IMR-90 (cell line): ENCODE data around the gene SV2B. TPM values are rescaled to one million over a fixed set of nuclear protein-coding genes. Genes with fewer than 3 reads are reported as not detected.

ENCODE experiments used
- ATAC-seq: fragments of 200-7000 bp; cut with Tn5 transposase; 2 replicates; pipeline ENCODE4 v1.9.1; 2020; ENCODE audit warnings: low read depth, mild to moderate bottlenecking, moderate library complexity
- BruUV-seq: library from RNA; stranded (reverse); fragments of 400-500 nt; replicated peaks from 2 replicates; lab custom pipeline; 2021; lab: Mats Ljungman, UMichigan
- CTCF ChIA-PET: fragments of 300-600 bp; formaldehyde crosslinking; extraction: SDS; loops from one replicate; lab custom pipeline; 2021; ENCODE audit warnings: antibody characterized with exemption; lab: Yijun Ruan, JAX
- POLR2A ChIA-PET: fragments of 300-600 bp; sonication (Branson Sonifier 250); formaldehyde crosslinking; loops from one replicate; lab custom pipeline; 2022; ENCODE audit warnings: antibody characterized with exemption; ENCODE audit not compliant: unreplicated experiment; lab: Charles Lee
- DNase-seq: peaks from one replicate; pipeline ENCODE4 v3.0.0; 2013
- H2AFZ ChIP-seq: replicated peaks from 2 replicates; pipeline ENCODE3; 2013; ENCODE audit warnings: low read length, mild to moderate bottlenecking; ENCODE audit not compliant: poor library complexity
- H2AK5ac ChIP-seq: 2 replicates; pipeline ENCODE4 v1.6.1; 2013; ENCODE audit warnings: low read depth, low read length, inconsistent platforms
- H2AK9ac ChIP-seq: replicated peaks from 2 replicates; pipeline ENCODE3; 2013; ENCODE audit warnings: mild to moderate bottlenecking, low read depth, low read length, moderate library complexity; ENCODE audit not compliant: poor library complexity
- H2BK120ac ChIP-seq: 2 replicates; pipeline ENCODE4 v1.6.1; 2013; ENCODE audit warnings: low read depth, low read length, inconsistent platforms
- H2BK15ac ChIP-seq: 3 replicates; pipeline ENCODE4 v1.6.1; 2013; ENCODE audit warnings: low read depth, low read length, inconsistent platforms
- H2BK20ac ChIP-seq: 2 replicates; pipeline ENCODE4 v1.6.1; 2013; ENCODE audit warnings: low read depth, mild to moderate bottlenecking, inconsistent platforms, low read length, moderate library complexity
- H2BK5ac ChIP-seq: 2 replicates; pipeline ENCODE4 v1.6.1; 2013; ENCODE audit warnings: mild to moderate bottlenecking, low read depth, low read length, inconsistent platforms; ENCODE audit not compliant: poor library complexity, severe bottlenecking
- H3K14ac ChIP-seq: replicated peaks from 2 replicates; pipeline ENCODE4 v1.6.1; 2013; ENCODE audit warnings: low read depth, low read length, inconsistent platforms
- H3K18ac ChIP-seq: 2 replicates; pipeline ENCODE4 v1.6.1; 2013; ENCODE audit warnings: low read depth, low read length, control low read depth
- H3K23ac ChIP-seq: 2 replicates; pipeline ENCODE4 v1.6.1; 2013; ENCODE audit warnings: low read depth, low read length, inconsistent platforms
- H3K27ac ChIP-seq: 2 replicates; pipeline ENCODE4 v1.5.1; 2013; ENCODE audit warnings: mild to moderate bottlenecking, control low read depth, low read length; ENCODE audit not compliant: insufficient read depth
- H3K27me3 ChIP-seq: 2 replicates; pipeline ENCODE4 v1.6.1; 2013; ENCODE audit warnings: low read length; ENCODE audit not compliant: control insufficient read depth, insufficient read depth
- H3K36me3 ChIP-seq: 2 replicates; pipeline ENCODE4 v1.6.1; 2013; ENCODE audit warnings: low read length, mixed read lengths; ENCODE audit not compliant: control insufficient read depth, insufficient read depth
- H3K4ac ChIP-seq: 2 replicates; pipeline ENCODE4 v1.6.1; 2013; ENCODE audit warnings: low read depth, low read length, inconsistent platforms
- H3K4me1 ChIP-seq: 2 replicates; pipeline ENCODE4 v1.6.1; 2013; ENCODE audit warnings: low read length, mixed read lengths; ENCODE audit not compliant: control insufficient read depth, insufficient read depth
- H3K4me2 ChIP-seq: 2 replicates; pipeline ENCODE4 v1.6.1; 2013; ENCODE audit warnings: low read depth, mild to moderate bottlenecking, control low read depth, low read length, moderate library complexity
- H3K4me3 ChIP-seq: 2 replicates; pipeline ENCODE4 v1.5.1; 2013; ENCODE audit warnings: low read depth, mild to moderate bottlenecking, control low read depth, low read length, moderate library complexity; ENCODE audit not compliant: insufficient read depth
- H3K56ac ChIP-seq: 2 replicates; pipeline ENCODE4 v1.6.1; 2013; ENCODE audit warnings: low read length, inconsistent platforms; ENCODE audit not compliant: insufficient read depth; ENCODE audit errors: extremely low read depth
- H3K79me1 ChIP-seq, 2 experiments: 2 replicates each; pipeline ENCODE4 v1.6.1; 2013; ENCODE audit warnings: low read length in 2 of 2, inconsistent platforms in 1 of 2, low read depth in 1 of 2
- H3K9ac ChIP-seq: 2 replicates; pipeline ENCODE4 v1.6.1; 2013; ENCODE audit warnings: low read depth, low read length, control low read depth
- H3K9me1 ChIP-seq: 2 replicates; pipeline ENCODE4 v1.6.1; 2013; ENCODE audit warnings: low read length, inconsistent platforms; ENCODE audit not compliant: insufficient read depth
- H3K9me3 ChIP-seq: 2 replicates; pipeline ENCODE4 v1.6.1; 2013; ENCODE audit warnings: low read length; ENCODE audit not compliant: control insufficient read depth, insufficient read depth
- H4K20me1 ChIP-seq: 2 replicates; pipeline ENCODE4 v1.6.1; 2013; ENCODE audit warnings: low read length, inconsistent platforms; ENCODE audit not compliant: insufficient read depth
- H4K5ac ChIP-seq: 2 replicates; pipeline ENCODE4 v1.6.1; 2013; ENCODE audit warnings: mild to moderate bottlenecking, low read depth, low read length, control low read depth
- H4K8ac ChIP-seq, 2 experiments: 2 replicates each; pipeline ENCODE4 v1.6.1; 2013; ENCODE audit warnings: low read depth in 2 of 2, low read length in 2 of 2, control low read depth in 1 of 2, inconsistent platforms in 1 of 2
- H4K91ac ChIP-seq: 2 replicates; pipeline ENCODE4 v1.6.1; 2013; ENCODE audit warnings: low read depth, low read length, inconsistent platforms; ENCODE audit not compliant: insufficient read depth
- MAFK ChIP-seq: IDR thresholded peaks from 2 replicates; pipeline ENCODE4 v1.6.1; 2012; ENCODE audit warnings: low read depth, low read length, improper control_type of control experiment
- WGBS, 2 experiments: methylation state at CpG; one replicate each; pipeline versions ENCODE4 v1.1.5 to v1.1.7; 2013; ENCODE audit warnings: missing lambda C conversion rate in 2 of 2; ENCODE audit not compliant: insufficient read length in 1 of 2; ENCODE audit errors: extremely low coverage in 2 of 2; 5-methylcytosine and 5-hydroxymethylcytosine counted together
- dilution Hi-C: fragments of 300-500 bp; cut with HindIII; formaldehyde crosslinking; loops from one replicate; pipeline ENCODE4 v1.14.3; 2018; ENCODE audit warnings: low sequenced_read_pairs; ENCODE audit not compliant: unreplicated experiment
- in situ Hi-C: fragments of 300-500 bp; cut with MboI; formaldehyde crosslinking; loops from 3 replicates; pipeline ENCODE4 v1.14.3; 2019; ENCODE audit warnings: low sequenced_read_pairs, inconsistent platforms, mixed read lengths
- intact Hi-C: fragments of 100-400 bp; cut with micrococcal nuclease; formaldehyde crosslinking; loops from 2 replicates; pipeline ENCODE4 v1.10.0; 2022
- polyA plus RNA-seq, 3 experiments: library from polyadenylated mRNA; depleted of rRNA; stranded (reverse); fragments of >200 nt; gene quantifications; 2 replicates each; pipeline ENCODE4 v1.2.3, GENCODE V29; 2012; ENCODE audit warnings: low replicate concordance in 1 of 3
- total RNA-seq: library from RNA; depleted of rRNA; stranded (reverse); fragments of >200 nt; gene quantifications from 2 replicates; pipeline ENCODE4 v1.2.3, GENCODE V29; 2012

The SV2B gene
- total and polyA plus RNA-seq, 2 of the 4 experiments (the other 2 are of a cell fraction) = not detected

GRCh38 chr15:91098451-91098850 is 1.6 kb upstream of the SV2B start:
- Histone ChIP-seq H3K27ac (no peak overlapping the region), H3K18ac (no peak overlapping the region), H2AFZ (no peak overlapping the region), H2BK5ac (no peak overlapping the region), H2BK20ac (no peak overlapping the region), H3K9ac (no peak overlapping the region), H3K4ac (no peak overlapping the region), H3K9me1 (no peaks in the 10 kb centered on the region), H3K36me3 (no peaks in the 10 kb centered on the region), H2AK9ac (no peak overlapping the region), H2BK15ac (no peak overlapping the region), H3K4me3 (no peak overlapping the region), H3K27me3 (peaks cover 34% of the 10 kb centered on the region), H2AK5ac (no peak overlapping the region), H4K8ac (no peak overlapping the region), H3K4me1 (no peaks in the 10 kb centered on the region), H3K56ac (no peak overlapping the region), H4K20me1 (no peaks in the 10 kb centered on the region), H3K79me1 (no peaks in the 10 kb centered on the region), H3K14ac (no peak overlapping the region), H4K5ac (no peak overlapping the region), H4K91ac (no peak overlapping the region), H3K23ac (no peak overlapping the region), H3K4me2 (no peak overlapping the region), H2BK120ac (no peak overlapping the region), H3K9me3 (no peaks in the 10 kb centered on the region)
- no TSS peak for BruUV-seq
- WGBS, 2 experiments = 67% methylated on average over 1 of the region's 6 CpGs; no CpG with 5 or more reads in 1 of the 2 experiments
- no peak for DNase-seq
- intact Hi-C loops (no loop called here), dilution Hi-C loops (no loop called here), in situ Hi-C loops (no loop called here)
- CTCF ChIA-PET = interaction anchor here (0.5 kb wide), 1 partner anchor 308 kb away, joined by 3 read pairs; no protein-coding TSS in a partner anchor
- POLR2A ChIA-PET = no interaction called here
- no peak for TF ChIP-seq MAFK
- no peak for ATAC-seq
